RWPE2 (cell line): ENCODE measurements around the gene BPIFB1.
A peak's percentile ranks its signal among the peaks of the same experiment; 100 is the strongest.

Source experiments
- ATAC-seq: fragments of 200-7000 bp; cut with Tn5 transposase; 3 replicates; pipeline ENCODE4 v1.9.1; 2021; ENCODE audit warnings: low read depth
- DNase-seq: peaks from one replicate; pipeline ENCODE4 v3.0.0-alpha.2; 2020; ENCODE audit warnings: low spot score
- H3K27ac ChIP-seq: fragments of 450-650 bp; 2 replicates; pipeline ENCODE4 v1.5.1; 2017; ENCODE audit warnings: mild to moderate bottlenecking; ENCODE audit not compliant: poor library complexity, severe bottlenecking
- H3K27me3 ChIP-seq: fragments of 250-450 bp; sonication (Bioruptor Pico); 2 replicates; pipeline ENCODE4 v1.5.1; 2021; ENCODE audit warnings: mild to moderate bottlenecking, moderate library complexity; ENCODE audit not compliant: insufficient read depth, poor library complexity, severe bottlenecking
- H3K36me3 ChIP-seq: fragments of 250-450 bp; sonication (Bioruptor Pico); 2 replicates; pipeline ENCODE4 v1.5.1; 2020; ENCODE audit warnings: low read depth, mild to moderate bottlenecking, moderate library complexity
- H3K4me1 ChIP-seq: fragments of 250-450 bp; sonication (Bioruptor Pico); 2 replicates; pipeline ENCODE4 v1.5.1; 2021; ENCODE audit warnings: mild to moderate bottlenecking, moderate library complexity; ENCODE audit not compliant: insufficient read depth, poor library complexity, severe bottlenecking
- H3K4me3 ChIP-seq: fragments of 250-450 bp; sonication (Bioruptor Pico); 2 replicates; pipeline ENCODE4 v1.5.1; 2021; ENCODE audit warnings: mild to moderate bottlenecking, moderate library complexity; ENCODE audit not compliant: severe bottlenecking
- H3K9me3 ChIP-seq: fragments of 250-450 bp; sonication (Bioruptor Pico); 2 replicates; pipeline ENCODE4 v1.5.1; 2021; ENCODE audit warnings: mild to moderate bottlenecking, moderate library complexity; ENCODE audit not compliant: severe bottlenecking
- CTCF ChIP-seq: fragments of 450-650 bp; IDR thresholded peaks from one replicate; pipeline ENCODE4 v1.5.1; 2017; ENCODE audit warnings: mild to moderate bottlenecking, moderate library complexity; ENCODE audit not compliant: poor library complexity, severe bottlenecking

BPIFB1 gene

GRCh38 chr20:33313686-33314314, 30.8 kb downstream of the BPIFB1 start:
- no peak for DNase-seq
- H3K27ac ChIP-seq, result no peak overlapping the region
- H3K27me3 ChIP-seq, result peaks cover 6% of the 10 kb centered on the region
- no peaks in the 10 kb centered on the region for H3K4me1 ChIP-seq
- ATAC-seq, result no peak
- no peaks in the 10 kb centered on the region for H3K9me3 ChIP-seq
- no peak for TF ChIP-seq CTCF
- H3K36me3 ChIP-seq, result no peaks in the 10 kb centered on the region
- no peak overlapping the region for H3K4me3 ChIP-seq

GRCh38 chr20:33316343-33316742, 33.3 kb downstream of the BPIFB1 start:
- H3K27me3 ChIP-seq, result peaks cover 9% of the 10 kb centered on the region
- no peak for ATAC-seq
- no peak for TF ChIP-seq CTCF
- H3K36me3 ChIP-seq, result no peaks in the 10 kb centered on the region
- H3K4me3 ChIP-seq, result no peak overlapping the region
- DNase-seq, result no peak
- H3K9me3 ChIP-seq, result no peaks in the 10 kb centered on the region
- H3K27ac ChIP-seq, result no peak overlapping the region
- H3K4me1 ChIP-seq, result no peaks in the 10 kb centered on the region

GRCh38 chr20:33316958-33317357, 33.9 kb downstream of the BPIFB1 start:
- no peak for TF ChIP-seq CTCF

GRCh38 chr20:33317424-33318095, 34.5 kb downstream of the BPIFB1 start:
- H3K9me3 ChIP-seq, result no peaks in the 10 kb centered on the region
- DNase-seq (no peak), ATAC-seq (peak; percentile 8; the same call in 2 of the 3 replicates)
- TF ChIP-seq CTCF, result no peak
- peaks cover 9% of the 10 kb centered on the region for H3K27me3 ChIP-seq
- no peak overlapping the region for H3K4me3 ChIP-seq
- no peaks in the 10 kb centered on the region for H3K4me1 ChIP-seq
- H3K27ac ChIP-seq, result no peak overlapping the region
- H3K36me3 ChIP-seq, result no peaks in the 10 kb centered on the region

More at GRCh38 chr20:33316958-33317357, 33.9 kb downstream of the BPIFB1 start:
- Histone ChIP-seq H3K4me3 (no peak overlapping the region), H3K9me3 (no peaks in the 10 kb centered on the region), H3K27ac (no peak overlapping the region), H3K36me3 (no peaks in the 10 kb centered on the region), H3K4me1 (no peaks in the 10 kb centered on the region), H3K27me3 (peaks cover 9% of the 10 kb centered on the region)
- DNase-seq, result no peak
- ATAC-seq, result peak; percentile 3; the same call in 1 of the 3 replicates

GRCh38 chr20:33318096-33318429, 35.0 kb downstream of the BPIFB1 start:
- Histone ChIP-seq H3K27ac (no peak overlapping the region), H3K4me3 (no peak overlapping the region), H3K4me1 (no peaks in the 10 kb centered on the region), H3K27me3 (peaks cover 9% of the 10 kb centered on the region), H3K9me3 (no peaks in the 10 kb centered on the region), H3K36me3 (no peaks in the 10 kb centered on the region)
- no peak for DNase-seq
- no peak for TF ChIP-seq CTCF
- peak; percentile 22; the same call in 1 of the 3 replicates for ATAC-seq
